Raji (cell line): Measurements from ENCODE around the gene USP6NL.

Experiments
- POLR2A ChIP-seq: IDR thresholded peaks from 2 replicates; pipeline ENCODE4 v1.6.1; 2011; ENCODE audit warnings: low read depth, low read length, control low read depth; ENCODE audit not compliant: insufficient read depth

USP6NL gene

GRCh38 chr10:11448190-11448544 lies 163.3 kb downstream of the USP6NL start:
- TF ChIP-seq POLR2A = no peak

- no peak for TF ChIP-seq POLR2A
These were observed 163.9 kb downstream of the USP6NL start for GRCh38 chr10:11447586-11447985.

GRCh38 chr10:11446864-11447263 lies 164.6 kb downstream of the USP6NL start:
- no peak for TF ChIP-seq POLR2A

GRCh38 chr10:11446133-11446532 lies 165.3 kb downstream of the USP6NL start:
- no peak for TF ChIP-seq POLR2A

- TF ChIP-seq POLR2A = no peak
These were observed 166.8 kb downstream of the USP6NL start for GRCh38 chr10:11444531-11445228.

- no peak for TF ChIP-seq POLR2A
These were observed 167.3 kb downstream of the USP6NL start for GRCh38 chr10:11444155-11444530.

GRCh38 chr10:11443468-11444154 lies 167.8 kb downstream of the USP6NL start:
- no peak for TF ChIP-seq POLR2A

- TF ChIP-seq POLR2A = no peak
These were observed 169.3 kb downstream of the USP6NL start for GRCh38 chr10:11442001-11442773.

GRCh38 chr10:11441151-11441535 lies 170.3 kb downstream of the USP6NL start:
- TF ChIP-seq POLR2A = no peak

- TF ChIP-seq POLR2A = no peak
These were observed 170.9 kb downstream of the USP6NL start for GRCh38 chr10:11440250-11441150.

GRCh38 chr10:11439523-11440053 lies 171.9 kb downstream of the USP6NL start:
- TF ChIP-seq POLR2A = no peak

GRCh38 chr10:11437391-11438142 lies 173.9 kb downstream of the USP6NL start:
- TF ChIP-seq POLR2A = no peak

- no peak for TF ChIP-seq POLR2A
These were observed 175.9 kb downstream of the USP6NL start for GRCh38 chr10:11435581-11435981.

GRCh38 chr10:11434324-11434723 lies 177.1 kb downstream of the USP6NL start:
- TF ChIP-seq POLR2A = no peak

- no peak for TF ChIP-seq POLR2A
These were observed 177.8 kb downstream of the USP6NL start for GRCh38 chr10:11433657-11434056.

- no peak for TF ChIP-seq POLR2A
These were observed 180.3 kb downstream of the USP6NL start for GRCh38 chr10:11431216-11431555.
